Psoas muscle (tissue), 8 donors: ENCODE results near the gene ROPN1. TPM values are rescaled to one million over a fixed set of nuclear protein-coding genes. Genes with fewer than 3 reads are reported as not detected.

Source experiments
- ATAC-seq, 4 donors: fragments of 200-7000 bp; cut with Tn5 transposase; one replicate each; pipeline ENCODE4 v1.9.1; 2020; ENCODE audit warnings: moderate library complexity in 3 of 4, mild to moderate bottlenecking in 2 of 4
- DNase-seq, 2 donors: peaks; one replicate each; pipeline ENCODE4 v3.0.0-alpha.2; 2020
- H3K27ac ChIP-seq: fragments of 200-600 bp; one replicate; pipeline ENCODE4 v1.8.0; 2022
- H3K27me3 ChIP-seq, 3 donors: fragments of 200-600 bp in 1 of 3; one replicate each; pipeline versions ENCODE4 v1.6.1 to v1.8.0; 2013 to 2022; ENCODE audit warnings: low read length in 2 of 3, mild to moderate bottlenecking in 2 of 3, moderate library complexity in 1 of 3; ENCODE audit not compliant: insufficient read depth in 3 of 3
- H3K36me3 ChIP-seq, 2 donors: fragments of 200-600 bp in 1 of 2; one replicate each; pipeline versions ENCODE4 v1.6.1 to v1.8.0; 2013 to 2022; ENCODE audit warnings: low read depth in 1 of 2, mild to moderate bottlenecking in 1 of 2, moderate library complexity in 1 of 2; ENCODE audit not compliant: insufficient read depth in 1 of 2
- H3K4me1 ChIP-seq: fragments of 200-600 bp; one replicate; pipeline ENCODE4 v1.8.0; 2022
- H3K4me3 ChIP-seq: fragments of 200-600 bp; one replicate; pipeline ENCODE4 v1.8.0; 2022; ENCODE audit warnings: mild to moderate bottlenecking
- H3K9me3 ChIP-seq: fragments of 200-600 bp; one replicate; pipeline ENCODE4 v1.8.0; 2022
- WGBS, 3 donors: extraction: QIAGEN DNeasy Blood & Tissue Kit; methylation state at CpG; one replicate each; pipeline versions ENCODE4 v1.1.6 to v1.1.7; 2013; 5-methylcytosine and 5-hydroxymethylcytosine counted together
- intact Hi-C, 2 donors: fragments of 100-400 bp; cut with DNase I; formaldehyde crosslinking; loops; one replicate each; pipeline versions ENCODE4 v1.11.0 to v1.14.2; 2022
- polyA plus RNA-seq, 3 donors: library from polyadenylated mRNA; stranded (reverse); fragments of 200-250 nt; gene quantifications; one replicate each; pipeline ENCODE4 v1.2.3, GENCODE V29; 2013
- total RNA-seq, 4 donors: library from RNA; stranded (reverse); fragmentation: NEBNext Ultra II Directional in 2 of 4; extraction: Animal tissue kit (Norgen Biotek cat#: 25700) in 2 of 4; gene quantifications; one replicate each; pipeline versions ENCODE4 v1.2.1 to v1.2.4, GENCODE V29; 2021 to 2023
- TF ChIP-seq, protein P1 (sequence below): fragments of 200-600 bp; IDR thresholded peaks from one replicate; pipeline ENCODE4 v1.8.0; 2022; ENCODE audit warnings: antibody characterized with exemption
- donor health status: healthy with polysubstance abuse.
- donor health status: DM: no; HTN: no; CAD: no; lungs with moderate emphysema.
- donor health status: Bipolar disorder and iron deficiency.
- donor health status: healthy.
- donor health status: DM: yes; HTN: yes; CAD: no.
- donor health status: DM: no; HTN: no; CAD: no.
- donor health status: DM: no; HTN: no; CAD: no.
- donor health status: DM: yes; HTN: yes; CAD: no.

The ROPN1 gene
- total and polyA plus RNA-seq, 7 donors: not detected

- TF ChIP-seq, protein P1, sequence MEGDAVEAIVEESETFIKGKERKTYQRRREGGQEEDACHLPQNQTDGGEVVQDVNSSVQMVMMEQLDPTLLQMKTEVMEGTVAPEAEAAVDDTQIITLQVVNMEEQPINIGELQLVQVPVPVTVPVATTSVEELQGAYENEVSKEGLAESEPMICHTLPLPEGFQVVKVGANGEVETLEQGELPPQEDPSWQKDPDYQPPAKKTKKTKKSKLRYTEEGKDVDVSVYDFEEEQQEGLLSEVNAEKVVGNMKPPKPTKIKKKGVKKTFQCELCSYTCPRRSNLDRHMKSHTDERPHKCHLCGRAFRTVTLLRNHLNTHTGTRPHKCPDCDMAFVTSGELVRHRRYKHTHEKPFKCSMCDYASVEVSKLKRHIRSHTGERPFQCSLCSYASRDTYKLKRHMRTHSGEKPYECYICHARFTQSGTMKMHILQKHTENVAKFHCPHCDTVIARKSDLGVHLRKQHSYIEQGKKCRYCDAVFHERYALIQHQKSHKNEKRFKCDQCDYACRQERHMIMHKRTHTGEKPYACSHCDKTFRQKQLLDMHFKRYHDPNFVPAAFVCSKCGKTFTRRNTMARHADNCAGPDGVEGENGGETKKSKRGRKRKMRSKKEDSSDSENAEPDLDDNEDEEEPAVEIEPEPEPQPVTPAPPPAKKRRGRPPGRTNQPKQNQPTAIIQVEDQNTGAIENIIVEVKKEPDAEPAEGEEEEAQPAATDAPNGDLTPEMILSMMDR: no peak
- no peak for ATAC-seq
Measured at GRCh38 chr3:123920383-123920782, 71.5 kb downstream of the ROPN1 start.

GRCh38 chr3:123919353-123919752 lies 72.6 kb downstream of the ROPN1 start:
- no peak overlapping the region for H3K27ac ChIP-seq
- H3K36me3 ChIP-seq: peaks cover 0 to 10% of the 10 kb centered on the region in 2 donors
- 73 to 100% (median 81%) methylated on average over 3 of the region's 3 CpGs for whole genome bisulfite sequencing, 3 donors
- DNase-seq (no peak), ATAC-seq (no peak)
- no peaks in the 10 kb centered on the region for H3K4me1 ChIP-seq
- H3K4me3 ChIP-seq: no peak overlapping the region
- H3K9me3 ChIP-seq: peaks cover 14% of the 10 kb centered on the region
- TF ChIP-seq, protein P1: no peak
- no peaks in the 10 kb centered on the region for H3K27me3 ChIP-seq
- intact Hi-C loops: no loop called here

More at GRCh38 chr3:123920383-123920782, 71.5 kb downstream of the ROPN1 start:
- DNase-seq: no peak
- Histone ChIP-seq H3K4me3 (no peak overlapping the region), H3K27ac (no peak overlapping the region), H3K36me3 (no peaks in the 10 kb centered on the region), H3K27me3 (no peaks in the 10 kb centered on the region), H3K9me3 (peaks cover 14% of the 10 kb centered on the region), H3K4me1 (no peaks in the 10 kb centered on the region)
- intact Hi-C loops: no loop called here
- 96 to 100% (median 98%) methylated on average over 1 of the region's 1 CpG for WGBS, 3 donors

Other genes with a start within 250 kb of the ROPN1 start
- gene MYLK, start 107.8 kb downstream of the ROPN1 start, total RNA-seq: 10 to 100 TPM in 1 of 4 donors, 1 to 10 TPM in 3; 5.4 to 13.7 (median 7.9) TPM
- gene MYLK, start 107.8 kb downstream of the ROPN1 start, polyA plus RNA-seq: 1 to 10 TPM; 3.2 to 5.8 (median 4.2) TPM
- gene CCDC14, start 30.9 kb downstream of the ROPN1 start, total RNA-seq: 1 to 10 TPM; 3.5 to 7.3 (median 5.9) TPM
- gene CCDC14, start 30.9 kb downstream of the ROPN1 start, polyA plus RNA-seq: 1 to 10 TPM; 3.5 to 7.3 (median 5.6) TPM
- 10 to 100 TPM; 22.9 to 52.1 (median 33.8) TPM for gene KALRN, start 41.2 kb upstream of the ROPN1 start, total RNA-seq
- 1 to 10 TPM; 5.4 to 10.0 (median 7.6) TPM for gene KALRN, start 41.2 kb upstream of the ROPN1 start, polyA plus RNA-seq